NCI-H2107 treated with DMSO at 0.1 percent for 48 hours (cell line): ENCODE results near the gene ENOPH1.

Experiments used
- DNase-seq: peaks from one replicate; lab custom pipeline; 2025; ENCODE audit not compliant: unreplicated experiment; lab: John Stamatoyannopoulos, UW

ENOPH1 gene

GRCh38 chr4:82508011-82508410 lies 77.6 kb downstream of the ENOPH1 start:
- no peak for DNase-seq

DNA sequence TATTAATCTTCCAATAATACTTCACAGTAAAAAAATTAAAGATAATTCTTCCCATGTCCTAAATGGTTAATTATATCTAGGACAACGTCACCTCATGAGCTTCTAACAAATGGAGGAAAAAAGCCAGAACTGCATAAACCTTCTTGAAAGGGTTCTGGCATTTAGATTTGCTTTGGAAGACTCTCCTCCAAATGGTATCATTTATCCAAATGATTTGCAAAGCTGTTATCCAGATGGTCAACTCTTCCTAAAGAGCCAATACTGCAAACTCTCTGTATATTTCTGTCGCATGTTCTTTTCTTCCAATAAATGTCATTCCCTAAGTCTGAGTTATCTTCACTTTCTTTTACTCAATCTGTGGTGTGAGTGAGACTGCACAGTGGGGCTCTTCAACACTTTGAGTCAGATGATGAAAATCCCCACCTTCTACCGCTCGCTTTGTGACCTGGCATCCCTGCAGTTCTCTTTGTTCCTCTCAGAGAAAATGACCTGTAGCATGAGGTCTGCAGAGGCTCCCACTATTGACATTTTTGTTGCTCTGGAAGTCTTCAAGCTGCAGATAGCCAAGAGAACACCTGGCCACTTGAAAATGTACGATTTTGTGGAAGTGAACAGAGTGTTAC lies 78.5 kb downstream of the ENOPH1 start:
- DNase-seq: no peak

DNA sequence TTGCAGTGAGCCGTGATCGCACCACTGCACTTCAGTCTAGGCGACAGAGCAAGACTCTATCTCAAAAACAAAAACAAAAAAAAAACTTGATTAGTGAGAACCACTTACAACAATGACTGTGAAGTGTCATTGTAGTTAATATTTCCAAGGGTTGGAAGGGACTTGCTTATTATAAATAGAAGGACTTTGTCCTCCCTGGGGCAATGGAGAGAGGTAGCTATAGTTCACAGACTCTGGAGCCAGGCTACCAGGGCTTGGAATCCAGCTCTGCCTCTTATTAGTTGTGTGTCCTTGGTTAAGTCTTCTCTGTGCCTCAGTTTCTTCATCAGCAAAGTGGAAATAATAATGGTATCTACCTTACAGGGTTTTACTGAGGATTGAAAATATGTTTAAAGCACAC lies 79.8 kb downstream of the ENOPH1 start:
- DNase-seq: no peak
